GM18502 (cell line): ENCODE results near the gene NCAPG2.
A peak's percentile ranks its signal among the peaks of the same experiment; 100 is the strongest.

Experiments used
- ATAC-seq: cut with Tn5 transposase; IDR thresholded peaks from one replicate; pipeline ENCODE4 v1.9.1; 2021; ENCODE audit warnings: mild to moderate bottlenecking; ENCODE audit not compliant: unreplicated experiment, poor library complexity

Gene NCAPG2

DNA sequence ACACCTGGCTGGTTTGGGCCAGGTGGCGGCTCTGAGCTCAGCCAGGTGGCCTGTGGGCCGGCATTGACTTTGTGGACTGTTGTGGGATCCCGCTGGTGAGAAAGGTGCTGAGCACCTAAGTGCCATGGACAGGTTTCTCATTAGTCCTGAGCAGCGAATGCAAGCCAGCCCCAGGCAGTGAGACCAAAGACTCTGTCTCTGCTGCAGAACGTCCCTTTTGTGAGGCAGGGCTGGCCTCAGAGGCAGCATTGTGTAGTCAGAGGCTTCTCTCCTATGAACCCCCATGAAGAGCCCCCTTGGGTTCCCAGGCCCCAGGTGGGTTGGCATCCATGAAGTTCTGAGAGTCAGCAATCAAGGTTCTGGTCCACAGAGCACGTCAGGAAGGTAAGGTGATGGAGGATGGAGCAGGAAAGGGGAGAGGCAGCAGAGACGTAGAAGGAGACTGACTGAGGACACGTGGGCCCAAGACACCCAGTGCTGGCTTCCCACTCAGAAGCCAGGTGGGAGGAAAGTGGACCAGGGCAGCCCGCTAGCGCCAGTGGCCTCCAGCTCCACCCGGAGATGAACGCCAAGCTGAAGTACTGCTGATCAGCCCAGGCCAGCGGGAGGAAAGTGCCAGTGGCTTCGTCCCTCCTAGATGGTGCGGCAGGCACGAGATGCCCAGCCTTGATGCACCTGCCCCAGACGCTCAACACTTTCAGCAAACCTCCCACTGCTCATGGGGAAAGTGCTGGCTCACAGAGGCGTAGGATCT lies 97.8 kb downstream of the NCAPG2 start:
- no peak for ATAC-seq

DNA sequence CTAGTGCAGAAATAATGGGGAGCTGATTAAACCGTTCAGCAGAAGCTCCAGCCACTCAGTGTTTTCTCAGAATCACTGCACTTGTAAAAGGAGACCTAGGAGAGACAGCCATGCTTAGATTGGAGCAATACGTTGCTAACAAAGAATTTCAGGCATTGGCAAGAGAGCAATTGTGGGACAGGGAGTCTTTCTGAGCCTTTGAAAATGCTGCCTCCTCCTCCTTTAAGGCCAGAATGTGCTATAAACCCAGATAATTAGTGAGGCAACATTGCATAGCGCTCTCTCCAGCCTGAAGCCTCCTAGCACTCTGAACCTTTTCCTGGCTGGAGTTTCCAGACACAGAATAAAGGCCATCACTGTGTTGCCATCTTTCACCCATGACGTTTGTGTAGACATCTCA lies 98.5 kb downstream of the NCAPG2 start:
- no peak for ATAC-seq

DNA sequence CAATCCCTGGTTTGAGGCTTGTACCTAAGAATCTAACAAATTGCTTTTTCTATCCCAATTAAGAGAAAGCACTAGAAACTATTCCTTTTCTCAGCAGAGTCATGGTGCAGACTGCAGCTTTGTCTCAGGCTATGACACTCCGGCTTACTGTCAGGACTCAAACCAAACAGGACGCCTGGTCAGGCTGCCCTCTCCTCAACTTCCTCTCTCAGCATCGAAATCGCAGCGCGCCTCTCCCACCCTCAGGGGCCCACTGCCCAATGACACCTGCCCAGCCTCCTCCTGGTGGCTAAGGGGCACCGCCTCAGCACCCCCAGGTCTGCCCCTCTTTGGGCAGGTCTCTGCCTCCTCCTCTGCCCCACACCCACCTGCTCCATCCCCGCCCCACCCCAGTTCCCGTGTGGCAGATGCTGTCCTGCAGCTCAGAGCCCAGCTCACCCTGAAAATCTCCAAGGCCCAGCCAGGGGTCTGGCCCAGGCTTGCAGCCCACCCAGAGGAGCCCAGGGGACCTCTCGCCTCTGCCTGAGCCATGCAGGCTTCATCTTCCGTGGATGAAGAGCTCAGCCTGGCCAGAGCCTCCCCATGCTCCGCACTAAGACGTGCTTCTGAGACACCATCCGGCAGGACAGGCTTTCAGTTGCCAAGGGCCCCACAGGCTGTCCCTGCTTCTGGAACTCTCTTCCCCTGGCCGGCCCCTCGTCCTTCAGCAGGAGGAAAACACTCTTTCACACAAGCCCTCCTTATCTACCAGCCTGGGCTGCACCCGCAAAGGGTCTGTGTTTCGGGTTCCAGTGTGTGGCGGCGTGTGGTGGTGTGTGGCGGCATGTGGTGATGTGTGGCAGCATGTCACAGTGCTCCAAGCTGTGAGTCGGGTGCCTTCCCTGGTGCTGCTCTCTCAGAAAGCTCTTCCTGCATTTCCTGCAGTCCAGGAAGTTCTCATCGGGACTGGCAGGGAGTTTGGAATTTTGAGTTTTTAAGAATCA lies 100.5 kb downstream of the NCAPG2 start:
- ATAC-seq = peak; percentile 11

DNA sequence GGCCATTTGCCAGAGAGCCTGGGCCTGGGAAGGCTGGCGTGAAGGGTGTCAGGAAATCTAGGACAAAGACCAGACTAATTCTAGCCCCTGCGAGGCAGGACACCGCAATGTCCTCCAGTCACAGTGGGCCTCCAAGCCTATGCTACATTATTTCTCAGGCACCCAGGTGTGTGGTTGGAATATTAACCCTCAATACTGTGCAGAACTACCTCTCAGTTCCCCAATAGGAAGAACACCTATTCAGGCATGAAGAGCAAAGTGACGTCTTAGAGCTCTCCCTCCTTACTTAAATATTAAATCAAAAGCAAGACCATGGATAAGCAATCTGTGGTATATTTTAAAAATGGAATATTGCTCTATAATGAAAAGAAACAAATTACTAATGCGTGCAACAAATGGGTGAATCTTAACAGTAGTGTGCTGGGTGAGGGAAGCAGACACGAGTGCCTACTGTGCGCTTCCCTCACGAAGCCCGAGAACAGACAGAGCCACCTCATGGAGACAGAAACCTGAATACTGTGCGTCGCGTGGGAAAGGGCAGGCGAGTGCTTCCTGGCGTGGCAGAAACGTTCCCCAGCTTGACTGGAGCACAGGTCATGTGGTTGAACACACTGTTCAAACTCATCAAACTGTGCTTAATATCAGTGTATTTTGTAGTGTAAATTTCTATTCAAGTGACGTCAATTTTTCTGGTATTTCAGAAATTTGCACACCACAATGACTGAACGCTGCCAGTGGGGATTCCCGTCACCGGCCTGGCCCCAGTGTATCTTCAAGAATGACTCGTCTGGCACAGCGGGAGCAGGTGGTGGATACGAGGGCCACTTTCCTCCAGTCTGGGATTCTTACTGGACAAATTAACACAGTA lies 101.5 kb downstream of the NCAPG2 start:
- peak; percentile 70 for ATAC-seq

DNA sequence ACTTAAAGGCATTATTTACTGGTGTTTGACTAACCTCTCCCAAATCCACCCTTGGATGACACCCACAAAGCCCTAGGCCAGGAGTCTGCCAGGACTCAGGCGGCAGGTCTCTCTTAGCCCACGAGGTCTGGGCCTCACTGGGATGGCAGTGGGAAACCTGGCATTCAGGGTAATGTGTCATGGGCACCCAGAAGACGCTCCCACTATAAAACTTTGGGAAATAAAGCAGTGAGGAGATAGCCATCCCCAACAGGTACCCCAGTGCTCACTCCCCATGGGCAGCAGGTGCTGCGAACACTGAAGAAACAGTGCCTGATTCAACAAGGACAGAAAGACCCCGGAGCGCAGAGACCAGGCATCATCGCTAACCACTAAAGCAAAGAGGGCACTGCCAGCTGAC lies 102.6 kb downstream of the NCAPG2 start:
- no peak for ATAC-seq

DNA sequence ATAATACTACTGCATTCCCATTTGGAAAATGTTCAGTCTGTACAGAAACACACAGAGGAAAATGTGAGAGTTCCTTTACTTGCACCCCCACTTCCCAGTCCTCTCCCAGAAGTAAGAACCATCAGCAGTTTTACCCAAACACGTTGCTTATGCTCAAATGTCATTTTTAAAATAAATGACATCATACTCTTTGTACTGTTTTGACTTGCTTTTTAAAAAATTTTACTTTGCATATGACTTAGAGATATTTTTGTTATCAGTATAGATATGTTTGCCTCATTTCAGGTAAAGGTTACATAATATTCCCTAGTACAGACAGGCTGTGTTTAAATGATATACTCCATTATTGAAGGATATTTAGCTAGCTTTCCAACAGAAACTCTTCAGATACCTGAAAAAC lies 103.5 kb downstream of the NCAPG2 start:
- ATAC-seq = no peak

DNA sequence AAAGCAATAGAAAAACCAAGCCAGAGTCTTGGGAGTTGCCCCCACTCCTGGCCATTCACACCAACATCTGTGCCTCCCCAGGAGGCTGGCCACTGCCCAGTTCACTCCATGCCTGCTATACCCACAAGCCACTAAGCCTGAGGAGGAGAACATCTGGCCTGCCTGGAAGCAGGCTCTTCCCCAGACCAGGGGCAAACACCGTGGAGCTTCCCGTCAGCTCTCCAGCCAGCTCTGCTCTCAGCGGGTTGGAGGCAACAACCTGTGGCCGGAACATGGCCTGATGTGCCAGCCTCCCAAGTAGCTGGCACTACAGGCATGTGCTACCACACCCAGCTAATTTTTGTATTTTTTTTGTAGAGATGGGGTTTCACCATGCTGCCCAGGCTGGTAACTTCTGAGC lies 107.9 kb downstream of the NCAPG2 start:
- no peak for ATAC-seq

DNA sequence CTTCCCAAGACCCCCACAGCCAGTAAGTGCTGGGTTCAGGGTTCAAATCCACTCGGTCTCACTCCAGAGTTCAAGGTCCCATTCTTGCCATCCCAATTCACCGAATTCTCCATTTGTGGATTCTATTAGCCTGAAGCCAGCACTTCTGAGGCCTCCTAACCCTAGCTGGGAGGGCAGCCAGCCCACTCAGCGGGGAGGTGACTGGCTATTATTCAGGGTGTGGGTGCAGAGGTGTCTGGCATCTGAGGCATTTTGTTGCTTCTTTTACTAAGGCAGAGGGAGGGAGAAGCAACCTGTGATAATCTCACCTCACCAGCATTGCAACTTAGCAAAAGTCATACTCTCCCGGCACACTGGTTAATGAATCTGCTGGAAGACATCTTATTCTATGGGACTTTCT lies 108.3 kb downstream of the NCAPG2 start:
- no peak for ATAC-seq

DNA sequence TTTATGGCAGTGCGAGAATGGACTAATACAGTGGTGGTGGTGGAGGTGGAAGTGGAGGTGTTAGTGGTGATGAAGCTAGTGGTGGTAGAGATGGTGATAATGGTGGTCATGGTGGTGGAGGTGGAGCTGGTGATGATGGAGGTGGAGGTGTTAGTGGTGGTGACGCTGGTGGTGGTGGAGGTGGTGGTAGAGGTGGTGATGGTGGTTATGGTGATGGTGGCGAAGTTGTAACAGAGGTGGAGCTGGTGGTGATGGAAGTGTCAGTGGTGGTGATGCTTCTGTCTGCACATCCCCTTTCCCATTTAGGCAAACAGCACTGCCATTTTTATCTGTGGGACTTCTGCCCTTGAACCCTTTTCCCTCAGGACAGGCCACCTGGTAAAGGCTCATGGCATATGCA lies 109.5 kb downstream of the NCAPG2 start:
- no peak for ATAC-seq

DNA sequence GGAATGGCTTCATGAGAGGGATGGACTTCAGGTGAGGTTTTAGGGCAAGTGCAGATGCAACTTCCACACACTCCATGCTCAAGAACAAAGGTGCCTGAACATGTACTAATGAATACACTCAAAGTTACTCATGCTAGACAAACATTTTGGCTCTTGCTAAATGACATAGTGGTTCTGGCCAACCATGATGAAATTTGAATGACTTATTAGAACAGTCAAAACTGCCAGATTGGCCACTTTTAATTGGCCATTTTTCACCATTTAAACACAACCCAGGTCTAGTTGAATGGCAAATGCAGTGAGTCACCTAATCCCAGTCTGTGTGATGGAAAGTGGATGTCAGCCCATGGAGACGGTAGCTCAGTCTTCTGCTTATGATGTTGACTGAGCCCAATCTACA lies 112.1 kb downstream of the NCAPG2 start:
- no peak for ATAC-seq

DNA sequence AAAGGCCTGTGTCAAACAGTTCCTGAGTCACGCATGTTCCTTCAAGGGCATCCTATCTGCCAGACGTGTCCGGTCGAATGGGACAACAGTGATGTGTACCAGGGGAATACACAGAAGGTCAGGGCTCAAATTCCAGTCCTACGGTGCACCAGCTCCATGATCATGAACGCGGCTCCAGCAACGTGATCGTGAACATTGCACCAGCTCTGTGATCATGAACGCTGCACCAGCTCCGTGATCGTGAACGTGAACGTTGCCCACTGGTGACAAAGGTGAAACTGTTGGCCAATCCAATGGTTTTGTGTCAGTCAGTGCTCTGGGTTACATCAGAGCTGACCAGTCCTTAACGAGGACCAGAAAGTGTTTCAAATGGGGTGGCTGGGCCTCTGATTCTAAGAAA lies 112.7 kb downstream of the NCAPG2 start:
- no peak for ATAC-seq

DNA sequence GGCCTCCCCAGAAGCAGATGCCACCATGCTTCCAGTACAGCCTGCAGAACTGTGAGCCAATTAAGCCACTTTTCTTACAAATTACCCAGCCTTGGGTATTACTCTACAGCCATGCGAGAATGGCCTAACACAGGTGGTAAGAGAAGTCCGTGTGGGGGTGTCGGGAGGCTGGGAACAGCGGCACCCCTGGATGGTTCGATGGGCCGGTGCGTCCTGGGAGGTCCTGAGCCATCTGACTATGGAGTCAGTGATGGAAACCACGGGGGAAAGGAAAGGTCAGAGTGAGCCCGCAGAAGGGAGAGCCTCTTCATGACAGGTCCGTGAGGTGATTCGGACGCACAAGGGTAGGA lies 114.4 kb downstream of the NCAPG2 start:
- no peak for ATAC-seq

DNA sequence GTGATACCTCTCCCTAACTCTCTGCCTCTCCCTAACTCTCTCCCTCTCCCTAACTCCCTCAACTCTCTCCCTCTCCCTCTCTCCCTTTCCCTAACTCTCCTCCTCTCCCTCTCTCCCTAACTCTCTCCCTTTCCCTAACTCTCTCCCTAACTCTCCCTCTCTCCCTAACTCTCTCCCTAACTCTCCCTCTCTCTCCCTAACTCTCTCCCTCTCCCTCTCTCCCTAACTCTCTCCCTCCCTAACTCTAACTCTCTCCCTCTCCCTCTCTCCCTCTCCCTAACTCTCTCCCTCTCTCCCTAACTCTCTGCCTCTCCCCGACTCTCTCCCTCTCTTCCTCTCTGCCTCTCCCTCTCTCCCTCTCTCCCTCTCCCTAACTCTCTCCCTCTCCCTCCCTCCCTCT lies 115.0 kb downstream of the NCAPG2 start:
- ATAC-seq = no peak

DNA sequence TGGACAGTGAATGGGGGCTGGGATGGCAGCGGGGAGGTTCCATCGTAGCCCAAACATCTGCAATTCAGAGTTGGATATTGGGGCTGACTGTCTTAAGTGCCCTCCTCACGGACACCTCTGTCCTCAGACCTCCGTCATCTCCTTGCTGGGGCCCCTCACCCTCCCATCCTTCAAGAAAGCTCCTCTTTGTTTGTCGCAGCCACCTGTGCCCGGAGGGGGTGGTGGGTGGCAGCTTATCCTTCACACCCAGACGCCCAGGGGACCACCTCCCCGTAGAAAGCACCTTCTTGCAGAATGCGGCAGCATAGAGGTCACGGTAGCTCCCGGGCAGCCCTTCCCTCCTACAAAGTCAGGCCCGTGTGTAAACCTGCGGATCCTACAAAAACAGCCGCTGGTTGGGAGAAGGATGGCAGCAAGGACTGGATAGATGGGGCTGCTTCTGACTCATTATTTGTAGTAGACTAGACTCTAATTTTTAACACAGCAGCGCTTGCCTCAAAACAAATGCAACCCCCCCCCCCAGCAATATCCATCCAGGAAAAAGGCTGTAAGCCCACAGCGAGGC lies 115.6 kb downstream of the NCAPG2 start:
- ATAC-seq = no peak

DNA sequence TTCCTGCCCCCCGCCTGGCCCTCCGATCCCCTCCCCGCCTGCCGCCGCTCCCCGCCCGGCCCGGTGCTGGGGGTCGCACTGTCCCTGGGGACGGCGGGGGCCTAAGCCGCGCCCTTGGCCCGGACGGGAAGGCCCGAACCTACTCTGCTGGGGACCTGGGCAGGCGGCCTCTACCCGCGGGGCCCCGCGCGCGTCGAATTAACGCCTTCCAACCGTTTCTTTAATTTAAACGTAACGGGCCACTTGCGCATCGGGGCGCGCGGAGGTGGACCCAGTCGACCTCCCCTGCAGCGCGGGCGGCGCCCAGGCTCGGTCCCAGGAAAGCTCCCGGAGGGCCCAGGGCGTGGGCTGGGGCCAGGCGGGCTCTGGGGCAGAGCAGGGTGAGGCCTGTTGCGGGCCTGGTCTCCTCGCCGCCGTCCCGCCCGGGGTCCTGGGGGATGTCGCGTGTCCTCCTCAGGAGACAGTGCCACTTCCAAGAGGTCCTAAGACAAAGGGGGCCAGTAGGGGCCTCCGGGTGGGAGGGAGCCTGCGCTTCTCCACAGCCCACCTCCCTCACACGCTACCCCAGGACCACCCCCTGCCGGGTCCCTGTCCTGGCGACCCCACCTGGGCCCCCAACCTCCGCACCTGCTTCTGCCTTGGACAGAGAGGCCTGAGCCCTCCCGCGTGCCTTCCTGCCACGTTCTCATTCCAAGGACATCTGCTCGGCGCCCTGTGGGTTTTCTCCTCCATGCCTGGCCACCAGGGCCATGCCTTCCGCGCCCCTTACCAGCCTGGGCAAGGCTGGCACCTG lies 116.3 kb downstream of the NCAPG2 start:
- ATAC-seq = peak; percentile 15

DNA sequence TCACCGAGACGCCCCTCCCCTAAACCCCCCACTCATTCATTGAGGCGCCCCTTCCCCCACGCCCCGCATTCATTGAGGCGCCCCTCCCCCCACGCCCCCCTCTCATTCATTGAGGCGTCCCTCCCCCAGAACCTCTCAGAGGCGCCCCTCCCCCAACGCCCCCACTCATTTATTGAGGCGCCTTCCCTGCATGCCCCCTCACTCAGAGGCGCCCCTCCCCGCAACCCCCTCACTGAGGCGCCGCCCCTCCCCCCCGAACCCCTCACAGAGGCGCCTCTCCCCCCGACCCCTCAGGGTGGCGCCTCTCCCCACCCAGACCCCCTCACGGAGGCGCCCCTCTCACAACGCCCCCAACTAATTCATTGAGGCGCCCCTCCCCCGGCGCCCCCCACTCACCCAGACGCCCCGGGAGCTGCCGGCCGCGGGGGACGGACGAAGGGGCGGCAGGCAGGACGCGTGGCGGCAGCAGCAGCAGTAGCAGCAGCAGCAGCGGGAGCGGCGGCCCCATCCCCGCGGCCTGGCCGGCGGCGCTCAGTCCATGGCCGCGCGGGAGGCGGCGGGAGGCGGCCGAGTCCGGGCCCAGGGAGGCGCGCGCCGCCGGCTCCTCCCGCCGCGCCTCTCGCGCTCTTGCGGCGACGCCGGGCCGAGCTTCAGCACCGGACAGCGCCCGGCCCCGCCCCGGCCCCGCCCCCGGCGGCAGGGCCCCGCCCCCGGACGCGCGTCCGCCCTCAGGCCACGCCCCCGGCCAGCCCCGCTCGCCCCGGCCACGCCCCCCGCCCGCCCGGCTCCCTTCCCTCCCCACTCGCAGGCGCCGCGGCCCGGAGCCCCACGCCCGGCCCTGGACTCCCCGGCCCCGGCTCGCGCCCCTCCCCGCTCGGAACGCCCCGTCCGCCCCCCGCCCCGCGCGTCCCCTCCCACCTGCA lies 117.2 kb downstream of the NCAPG2 start, which contains the start of gene PTPRN2:
TSS of gene PTPRN2 (minus strand) at position 662 of the 923 bp plus-strand sequence.
- ATAC-seq = peak; percentile 80

DNA sequence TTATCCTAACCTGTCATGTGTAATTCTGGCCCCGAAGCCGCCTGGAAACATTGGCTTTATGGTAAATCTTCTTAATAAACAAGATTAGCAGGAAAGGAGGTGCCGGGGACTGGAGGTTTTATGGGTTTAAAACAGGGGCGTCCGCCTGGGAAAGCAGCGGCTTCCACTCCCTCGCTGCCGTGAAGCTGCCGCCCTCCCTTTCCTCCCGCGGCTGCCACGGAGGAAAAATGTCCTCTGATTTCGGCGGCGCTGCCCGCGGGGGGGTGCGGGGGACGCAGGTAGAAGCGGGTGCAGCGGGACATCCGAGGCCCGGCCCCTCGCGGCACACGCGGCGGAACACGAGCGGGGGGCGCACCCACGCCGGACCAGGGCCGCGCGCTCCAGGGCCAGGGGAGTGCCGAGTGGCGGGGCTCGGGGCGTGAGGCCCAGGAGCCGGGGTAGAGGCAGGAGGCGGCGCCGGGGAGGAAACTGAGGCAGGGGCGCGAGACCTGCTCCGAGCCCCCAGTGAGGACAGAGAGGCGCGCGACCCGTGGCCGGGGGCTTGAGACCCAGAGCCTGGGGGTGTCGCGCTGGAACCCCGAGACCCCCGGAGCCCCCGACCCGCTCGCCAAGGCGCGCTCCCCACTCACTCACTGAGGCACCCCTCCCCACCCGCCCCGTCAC lies 118.0 kb downstream of the NCAPG2 start:
- ATAC-seq = no peak
